ENCODE measurements around the gene PDHB. TPM values are rescaled to one million over a fixed set of nuclear protein-coding genes. Genes with fewer than 3 reads are reported as not detected.
A peak's percentile ranks its signal among the peaks of the same experiment; 100 is the strongest.

The PDHB gene
- total RNA-seq, 2 donors from 2014 or later: 59.3 to 83.5 TPM

DNA sequence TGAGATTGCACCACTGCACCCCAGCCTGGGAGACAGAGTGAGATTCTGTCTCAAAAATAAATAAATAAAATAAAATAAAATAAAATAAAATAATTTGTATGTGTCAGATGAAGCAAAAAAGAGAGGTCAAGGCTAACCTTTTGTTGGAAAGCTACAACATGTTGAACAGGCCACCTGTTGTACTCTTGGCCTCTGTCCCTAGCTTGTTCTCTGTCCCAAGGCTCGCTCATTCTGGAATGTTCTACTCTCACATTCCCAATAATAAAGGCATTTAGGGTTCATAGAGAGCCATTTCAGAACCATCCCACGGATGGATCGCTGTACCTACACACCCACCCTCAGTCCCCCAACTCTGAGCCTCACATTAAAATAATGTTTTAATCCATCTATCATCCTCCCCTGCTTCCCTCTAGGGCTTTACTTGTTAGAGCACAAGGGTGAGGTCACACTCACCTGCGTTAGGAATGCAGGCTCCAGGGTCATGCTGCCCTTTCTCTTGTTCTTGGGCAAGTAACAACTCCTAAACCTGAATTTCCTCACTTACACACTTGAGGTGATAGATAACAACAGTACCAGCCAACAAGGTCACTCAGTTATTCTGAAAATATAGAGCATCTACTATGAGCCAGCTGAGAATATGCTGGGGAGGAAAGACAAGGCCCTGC lies 33.4 kb upstream of the PDHB start:
- H3K4me3 ChIP-seq: no peak overlapping the region
- H3K4me1 ChIP-seq (ENCODE audit: control insufficient read depth in 1 of 2, low read depth in 2 of 2): peaks cover 0 to 13% of the 10 kb centered on the region in 2 donors
- DNase-seq (ENCODE audit: low spot score) (no peak), ATAC-seq (ENCODE audit: insufficient number of reproducible peaks, low FRiP score, low read depth) (no peak)
- TF ChIP-seq, protein P1, sequence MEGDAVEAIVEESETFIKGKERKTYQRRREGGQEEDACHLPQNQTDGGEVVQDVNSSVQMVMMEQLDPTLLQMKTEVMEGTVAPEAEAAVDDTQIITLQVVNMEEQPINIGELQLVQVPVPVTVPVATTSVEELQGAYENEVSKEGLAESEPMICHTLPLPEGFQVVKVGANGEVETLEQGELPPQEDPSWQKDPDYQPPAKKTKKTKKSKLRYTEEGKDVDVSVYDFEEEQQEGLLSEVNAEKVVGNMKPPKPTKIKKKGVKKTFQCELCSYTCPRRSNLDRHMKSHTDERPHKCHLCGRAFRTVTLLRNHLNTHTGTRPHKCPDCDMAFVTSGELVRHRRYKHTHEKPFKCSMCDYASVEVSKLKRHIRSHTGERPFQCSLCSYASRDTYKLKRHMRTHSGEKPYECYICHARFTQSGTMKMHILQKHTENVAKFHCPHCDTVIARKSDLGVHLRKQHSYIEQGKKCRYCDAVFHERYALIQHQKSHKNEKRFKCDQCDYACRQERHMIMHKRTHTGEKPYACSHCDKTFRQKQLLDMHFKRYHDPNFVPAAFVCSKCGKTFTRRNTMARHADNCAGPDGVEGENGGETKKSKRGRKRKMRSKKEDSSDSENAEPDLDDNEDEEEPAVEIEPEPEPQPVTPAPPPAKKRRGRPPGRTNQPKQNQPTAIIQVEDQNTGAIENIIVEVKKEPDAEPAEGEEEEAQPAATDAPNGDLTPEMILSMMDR (IDR thresholded peaks at IDR 0.05): no peak
- H3K9me3 ChIP-seq: no peaks in the 10 kb centered on the region
- no peak overlapping the region for H3K27ac ChIP-seq
- H3K27me3 ChIP-seq (replicated peaks; ENCODE audit: insufficient read depth): no peaks in the 10 kb centered on the region
- no peaks in the 10 kb centered on the region for H3K36me3 ChIP-seq

DNA sequence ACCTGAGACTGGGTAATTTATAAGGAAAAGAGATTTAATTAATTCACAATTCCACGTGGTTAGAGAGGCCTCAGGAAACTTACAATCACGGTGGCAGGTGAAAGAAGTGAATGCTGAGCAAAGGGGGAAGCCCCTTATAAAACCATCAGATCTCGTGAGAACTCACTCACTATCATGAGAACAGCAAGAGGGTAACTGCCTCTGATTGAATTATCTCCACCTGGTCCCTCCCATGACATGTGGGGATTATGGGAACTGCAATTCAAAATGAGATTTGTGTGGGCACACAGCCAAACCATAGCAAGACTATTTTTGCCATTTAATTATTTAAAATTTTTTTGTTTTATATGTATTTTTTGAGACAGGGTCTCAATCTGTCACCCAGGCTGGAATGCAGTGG lies 31.2 kb upstream of the PDHB start:
- Histone ChIP-seq H3K4me1 (ENCODE audit: control insufficient read depth in 1 of 2, low read depth in 2 of 2) (peaks cover 0 to 9% of the 10 kb centered on the region in 2 donors), H3K4me3 (no peak overlapping the region), H3K27me3 (replicated peaks; ENCODE audit: insufficient read depth) (no peaks in the 10 kb centered on the region), H3K36me3 (no peaks in the 10 kb centered on the region), H3K27ac (no peak overlapping the region), H3K9me3 (no peaks in the 10 kb centered on the region)
- DNase-seq (ENCODE audit: low spot score) (no peak), ATAC-seq (ENCODE audit: insufficient number of reproducible peaks, low FRiP score, low read depth) (no peak)
- TF ChIP-seq, protein P1 (IDR thresholded peaks at IDR 0.05): no peak

DNA sequence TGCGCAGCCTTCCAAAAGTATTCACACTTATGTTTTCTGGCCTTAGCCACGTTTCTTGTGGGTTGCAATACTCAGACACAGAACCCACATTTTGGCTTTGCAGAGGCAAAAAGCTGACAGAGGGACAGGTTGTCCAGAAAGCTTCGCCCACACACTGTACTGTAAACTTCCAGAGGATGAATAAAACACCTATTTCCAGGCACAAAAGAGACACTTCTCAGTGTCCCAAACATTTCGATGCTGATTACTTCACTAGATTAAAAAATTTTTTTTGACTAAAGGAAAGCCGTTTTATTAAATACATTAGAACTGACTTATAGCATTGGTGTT lies 30.3 kb upstream of the PDHB start:
- H3K4me3 ChIP-seq: peak overlapping the region; percentile 66
- DNase-seq (ENCODE audit: low spot score) (no peak), ATAC-seq (ENCODE audit: insufficient number of reproducible peaks, low FRiP score, low read depth) (no peak)
- no peaks in the 10 kb centered on the region for H3K36me3 ChIP-seq
- H3K27ac ChIP-seq: no peak overlapping the region
- H3K4me1 ChIP-seq (ENCODE audit: control insufficient read depth in 1 of 2, low read depth in 2 of 2): peaks cover 0 to 9% of the 10 kb centered on the region in 2 donors
- H3K9me3 ChIP-seq: no peaks in the 10 kb centered on the region
- H3K27me3 ChIP-seq (replicated peaks; ENCODE audit: insufficient read depth): no peaks in the 10 kb centered on the region
- TF ChIP-seq, protein P1 (IDR thresholded peaks at IDR 0.05): no peak

DNA sequence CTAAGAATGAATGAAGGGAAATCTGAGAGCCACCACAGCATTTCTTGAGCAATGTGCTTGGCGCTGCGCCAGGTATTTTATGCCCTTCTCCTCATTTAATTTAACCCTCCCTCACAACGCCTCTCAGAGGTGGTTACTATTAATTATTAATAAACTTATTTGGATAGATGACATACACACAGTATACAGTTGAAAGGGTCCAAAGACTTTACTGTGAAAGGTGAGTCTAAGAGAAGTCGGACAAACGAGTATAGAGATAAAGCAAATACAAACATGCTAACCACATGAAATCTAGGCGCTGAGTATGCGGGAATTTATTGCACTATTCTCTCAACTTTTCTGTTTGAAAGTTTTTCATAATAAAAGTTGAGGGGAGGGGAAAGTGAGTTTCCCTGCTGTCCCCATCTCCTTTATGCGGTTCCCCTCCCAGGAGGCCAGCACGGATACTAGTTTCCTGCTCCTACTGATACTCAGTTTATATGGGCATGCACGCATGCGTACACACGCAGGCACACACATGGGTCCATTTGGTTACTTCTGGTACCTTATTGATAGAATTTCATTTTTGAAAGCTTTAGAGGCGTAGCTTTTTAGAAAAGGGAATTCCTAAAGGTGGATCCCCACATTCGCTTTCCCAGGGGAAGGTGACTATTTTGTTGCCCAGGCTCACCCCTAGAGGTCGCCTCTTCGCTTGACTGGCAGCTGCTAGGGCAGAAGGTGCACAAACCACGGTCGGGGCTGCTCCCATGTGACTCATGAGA lies 29.7 kb upstream of the PDHB start:
- Histone ChIP-seq H3K27ac (no peak overlapping the region), H3K27me3 (replicated peaks; ENCODE audit: insufficient read depth) (no peaks in the 10 kb centered on the region), H3K9me3 (no peaks in the 10 kb centered on the region), H3K4me1 (ENCODE audit: control insufficient read depth in 1 of 2, low read depth in 2 of 2) (peaks cover 0 to 9% of the 10 kb centered on the region in 2 donors), H3K36me3 (no peaks in the 10 kb centered on the region), H3K4me3 (peak overlapping the region; percentile 66)
- ATAC-seq (ENCODE audit: insufficient number of reproducible peaks, low FRiP score, low read depth): peak; percentile 74
- TF ChIP-seq, protein P1 (IDR thresholded peaks at IDR 0.05): peak; percentile 71
- DNase-seq (ENCODE audit: low spot score): peak; percentile 24

DNA sequence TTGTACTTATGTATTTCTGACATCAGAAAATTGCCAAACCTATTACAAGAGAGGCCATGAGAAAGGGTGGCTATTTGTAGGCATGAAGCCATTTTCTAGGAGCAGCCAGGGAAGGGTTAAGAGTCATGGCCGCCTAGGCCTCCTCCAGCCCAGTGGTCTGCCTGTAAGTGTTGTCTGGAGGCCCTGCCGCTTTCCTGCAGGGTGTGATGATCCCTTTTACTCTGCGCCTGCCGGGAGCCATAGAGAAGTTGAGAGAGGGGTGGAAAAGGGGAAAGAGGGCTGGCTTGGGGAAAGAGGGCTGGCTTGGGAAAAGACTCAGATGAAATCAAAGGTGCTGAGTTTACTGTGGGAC lies 29.2 kb upstream of the PDHB start:
- Histone ChIP-seq H3K9me3 (no peaks in the 10 kb centered on the region), H3K4me3 (no peak overlapping the region), H3K36me3 (no peaks in the 10 kb centered on the region), H3K27me3 (replicated peaks; ENCODE audit: insufficient read depth) (no peaks in the 10 kb centered on the region), H3K27ac (no peak overlapping the region), H3K4me1 (ENCODE audit: control insufficient read depth in 1 of 2, low read depth in 2 of 2) (peaks cover 0 to 9% of the 10 kb centered on the region in 2 donors)
- TF ChIP-seq, protein P1 (IDR thresholded peaks at IDR 0.05): no peak
- ATAC-seq (ENCODE audit: insufficient number of reproducible peaks, low FRiP score, low read depth): no peak
- DNase-seq (ENCODE audit: low spot score): no peak
